ENCODE results near the gene PSMB8. TPM values are rescaled to one million over a fixed set of nuclear protein-coding genes. Genes with fewer than 3 reads are reported as not detected.

PSMB8 gene
- total RNA-seq, 1 experiment from 2014 or later: 0.96 TPM

GRCh38 chr6:32857156-32857891, 13.5 kb upstream of the PSMB8 start:
- CTCF ChIA-PET: interaction anchor here (1.0 to 5.9 kb wide), 4 partner anchors 11 to 31 kb away, joined by 3 to 80 read pairs (median 4); partner anchors contain the start of gene TAP2
- H3K4me2 ChIP-seq (ENCODE audit: low read length): no peak overlapping the region
- H3K36me3 ChIP-seq (ENCODE audit: control insufficient read depth in 1 of 2, insufficient read depth in 2 of 2, low read length in 2 of 2): no peaks in the 10 kb centered on the region
- TF ChIP-seq POLR2A (IDR thresholded peaks at IDR 0.05; ENCODE audit: borderline replicate concordance, extremely low read depth, insufficient read depth, insufficient read length): no peak
- TF ChIP-seq RAD21 (IDR thresholded peaks at IDR 0.05; ENCODE audit: low read depth): no peak
- no peak for TF ChIP-seq JUND (IDR thresholded peaks at IDR 0.05)
- no peak for TF ChIP-seq EZH2phosphoT487 (IDR thresholded peaks at IDR 0.05; ENCODE audit: borderline replicate concordance)
- TF ChIP-seq CTCF (IDR thresholded peaks at IDR 0.05 in 2 of 3, conservative IDR thresholded peaks at IDR 0.05 in 1 of 3; ENCODE audit: borderline replicate concordance in 1 of 3, insufficient read depth in 1 of 3, low read depth in 2 of 3, low read length in 2 of 3): no peak
- TF ChIP-seq YY1 (IDR thresholded peaks at IDR 0.05; ENCODE audit: extremely low read depth, insufficient replicate concordance, low read depth, low read length): no peak
- no peak for TF ChIP-seq EGR1 (IDR thresholded peaks at IDR 0.05; ENCODE audit: low read depth)
- TF ChIP-seq POLR2AphosphoS5 (IDR thresholded peaks at IDR 0.05; ENCODE audit: low read depth, low read length): no peak
- no peak for TF ChIP-seq FOSL1 (IDR thresholded peaks at IDR 0.05; ENCODE audit: low read depth)
- TF ChIP-seq EZH2 (IDR thresholded peaks at IDR 0.05): no peak
- TF ChIP-seq SRF (IDR thresholded peaks at IDR 0.05; ENCODE audit: low read depth): no peak
- TF ChIP-seq REST (IDR thresholded peaks at IDR 0.05; ENCODE audit: low read depth): no peak
- no peak for TF ChIP-seq CBX3 (IDR thresholded peaks at IDR 0.05; ENCODE audit: low read depth)
- no peak for TF ChIP-seq MAX (IDR thresholded peaks at IDR 0.05)
- TF ChIP-seq ELF1 (IDR thresholded peaks at IDR 0.05; ENCODE audit: borderline replicate concordance, low read depth): no peak
- no peak overlapping the region for H3K4me3 ChIP-seq (replicated peaks in 1 of 2; ENCODE audit: low read depth in 1 of 2, low read length in 2 of 2)
- no peaks in the 10 kb centered on the region for H4K20me1 ChIP-seq (ENCODE audit: insufficient read depth)
- POLR2A ChIA-PET: interaction anchor here (1.7 kb wide), 1 partner anchor 19 kb away, joined by 5 read pairs; the partner anchor contains the start of gene TAP2
- H3K9me3 ChIP-seq (ENCODE audit: control insufficient read depth in 1 of 2, insufficient read depth in 1 of 2, low read depth in 1 of 2, low read length in 2 of 2): no peaks in the 10 kb centered on the region
- no peaks in the 10 kb centered on the region for H3K9me2 ChIP-seq (ENCODE audit: insufficient read depth)
- H3K9ac ChIP-seq (ENCODE audit: low read length): no peak overlapping the region
- DNase-seq (ENCODE audit: low read depth, low spot score): no peak
- RAD21 ChIA-PET (ENCODE audit: low non-redundant PET in 1 of 2, low total read pairs in 2 of 2, uncharacterized antibody in 2 of 2, unreplicated experiment in 2 of 2): interaction anchor here in 1 of 2 experiments (1.4 kb wide), 1 partner anchor 19 kb away, joined by 3 read pairs; the partner anchor contains the start of gene TAP2
- H3K79me2 ChIP-seq (ENCODE audit: insufficient read depth, low read length): no peaks in the 10 kb centered on the region
- intact Hi-C loops (cut with micrococcal nuclease): no loop called here
- BruUV-seq (replicated peaks): no TSS peak
- H2AFZ ChIP-seq (ENCODE audit: low read depth, low read length, poor library complexity, severe bottlenecking): no peak overlapping the region
- peaks cover 5 to 30% of the 10 kb centered on the region in 2 experiments; a peak in 3 of 4 replicates for H3K4me1 ChIP-seq (ENCODE audit: control insufficient read depth in 1 of 2, insufficient read depth in 2 of 2, low read length in 2 of 2)
- H3K27ac ChIP-seq (ENCODE audit: low read depth, low read length): no peak overlapping the region
- H3K27me3 ChIP-seq (ENCODE audit: insufficient read depth, low read length): no peaks in the 10 kb centered on the region
- ATAC-seq: no peak

Data from HCT116 (cell line).